SK-N-SH (cell line): Measurements from ENCODE around the gene PFKP. TPM values are rescaled to one million over a fixed set of nuclear protein-coding genes. Genes with fewer than 3 reads are reported as not detected.
A peak's percentile ranks its signal among the peaks of the same experiment; 100 is the strongest.

Source experiments
- CTCF ChIA-PET: fragments of 300-600, 350-600 bp; formaldehyde crosslinking; extraction: SDS; loops from one replicate; lab custom pipeline; 2021; lab: Yijun Ruan, JAX
- POLR2A ChIA-PET: fragments of 350-600 bp; sonication (Branson Sonifier 250); formaldehyde crosslinking; extraction: SDS; loops from one replicate; lab custom pipeline; 2020; ENCODE audit warnings: antibody characterized with exemption, inconsistent platforms; lab: Yijun Ruan, JAX
- DNase-seq: peaks from one replicate; pipeline ENCODE4 v3.0.0; 2012
- H2AFZ ChIP-seq: fragments of 200-600 bp; sonication (generic); 2 replicates; pipeline ENCODE4 v1.8.1; 2016; ENCODE audit warnings: antibody characterized with exemption, mild to moderate bottlenecking, low read depth
- H3F3A ChIP-seq: fragments of 200-600 bp; sonication (generic); replicated peaks from 2 replicates; pipeline ENCODE3; 2016; ENCODE audit warnings: antibody characterized with exemption, mild to moderate bottlenecking; ENCODE audit not compliant: insufficient read depth
- H3K27ac ChIP-seq, 2 experiments: fragments of 200-500 bp in 1 of 2; fragments of 200-600 bp in 1 of 2; sonication (Bioruptor generic) in 1 of 2; sonication (generic), shearing (Covaris generic) in 1 of 2; 2 replicates each; pipeline versions ENCODE4 v1.5.1 to v1.6.1; 2014 to 2016; ENCODE audit warnings: low read depth in 2 of 2, inconsistent platforms in 1 of 2, low read length in 1 of 2, mild to moderate bottlenecking in 1 of 2, mixed read lengths in 1 of 2
- H3K27me3 ChIP-seq: fragments of 200-600 bp; sonication (generic), shearing (Covaris generic); 2 replicates; pipeline ENCODE4 v1.6.1; 2016; ENCODE audit warnings: mixed run types; ENCODE audit not compliant: insufficient read depth
- H3K36me3 ChIP-seq, 2 experiments: fragments of 200-500 bp in 1 of 2; fragments of 200-600 bp in 1 of 2; sonication (Bioruptor generic) in 1 of 2; sonication (generic) in 1 of 2; replicated peaks in 1 of 2; 2 replicates each; pipeline versions ENCODE3 to v1.5.1; 2014 to 2016; ENCODE audit warnings: low read length in 1 of 2, mild to moderate bottlenecking in 1 of 2; ENCODE audit not compliant: insufficient read depth in 2 of 2, control insufficient read depth in 1 of 2
- H3K4me1 ChIP-seq, 2 experiments: fragments of 200-500 bp in 1 of 2; fragments of 200-600 bp in 1 of 2; sonication (Bioruptor generic) in 1 of 2; sonication (generic), shearing (Covaris generic) in 1 of 2; 2 replicates each; pipeline versions ENCODE4 v1.5.1 to v1.6.1; 2014 to 2016; ENCODE audit warnings: low read depth in 1 of 2, low read length in 1 of 2, mixed run types in 1 of 2; ENCODE audit not compliant: insufficient read depth in 2 of 2, control insufficient read depth in 1 of 2
- H3K4me2 ChIP-seq: fragments of 200-600 bp; sonication (generic), shearing (Covaris generic); 2 replicates; pipeline ENCODE4 v1.6.1; 2017; ENCODE audit warnings: mixed run types
- H3K4me3 ChIP-seq, 2 experiments: fragments of 200-500 bp in 1 of 2; fragments of 200-600 bp in 1 of 2; sonication (Bioruptor generic) in 1 of 2; sonication (generic), shearing (Covaris generic) in 1 of 2; 2 replicates each; pipeline versions ENCODE4 v1.5.1 to v1.8.1; 2014 to 2016; ENCODE audit warnings: low read depth in 2 of 2, inconsistent platforms in 1 of 2, low read length in 1 of 2, mild to moderate bottlenecking in 1 of 2, mixed read lengths in 1 of 2, moderate library complexity in 1 of 2
- H3K79me2 ChIP-seq: fragments of 200-600 bp; sonication (generic); 2 replicates; pipeline ENCODE4 v1.8.1; 2017; ENCODE audit warnings: mild to moderate bottlenecking; ENCODE audit not compliant: insufficient read depth
- H3K9ac ChIP-seq: fragments of 200-600 bp; sonication (generic); 2 replicates; pipeline ENCODE4 v1.6.1; 2017; ENCODE audit warnings: mixed run types
- H3K9me2 ChIP-seq: fragments of 200-600 bp; sonication (generic); 2 replicates; pipeline ENCODE4 v1.6.1; 2017; ENCODE audit warnings: mixed run types
- H3K9me3 ChIP-seq: fragments of 200-600 bp; sonication (generic); 2 replicates; pipeline ENCODE4 v1.6.1; 2017; ENCODE audit warnings: mixed run types, mild to moderate bottlenecking, moderate library complexity
- H4K20me1 ChIP-seq: fragments of 200-600 bp; sonication (generic); 2 replicates; pipeline ENCODE4 v1.6.1; 2017; ENCODE audit warnings: mild to moderate bottlenecking, mixed run types; ENCODE audit not compliant: insufficient read depth
- CHD2 ChIP-seq: fragments of 150-350 bp; IDR thresholded peaks from 2 replicates; pipeline ENCODE4 v1.6.1; 2018; ENCODE audit warnings: low read length; ENCODE audit not compliant: partially characterized antibody
- EP300 ChIP-seq, 2 experiments: IDR thresholded peaks; 2 replicates each; pipeline versions ENCODE4 v1.4.0 to v1.6.1; 2012; ENCODE audit warnings: borderline replicate concordance in 1 of 2, low read depth in 1 of 2, low read length in 1 of 2
- FOSL2 ChIP-seq: IDR thresholded peaks from 2 replicates; pipeline ENCODE4 v1.4.0; 2012; ENCODE audit warnings: low read depth, mild to moderate bottlenecking, moderate library complexity, borderline replicate concordance
- FOXJ3 ChIP-seq: sonication (generic); formaldehyde crosslinking; IDR thresholded peaks from 2 replicates; pipeline ENCODE4 v1.5.1; 2020; ENCODE audit warnings: mild to moderate bottlenecking, missing genetic modification reagents
- FOXM1 ChIP-seq: IDR thresholded peaks from 2 replicates; pipeline ENCODE4 v1.4.0; 2012; ENCODE audit warnings: low read depth, mild to moderate bottlenecking
- JUND ChIP-seq: IDR thresholded peaks from 2 replicates; pipeline ENCODE4 v1.4.0; 2012
- NRF1 ChIP-seq: IDR thresholded peaks from 2 replicates; pipeline ENCODE4 v1.6.1; 2012; ENCODE audit warnings: low read depth, mild to moderate bottlenecking, low read length
- PBX3 ChIP-seq: IDR thresholded peaks from 2 replicates; pipeline ENCODE4; 2012
- POLR2AphosphoS5 ChIP-seq: IDR thresholded peaks from 2 replicates; pipeline ENCODE4 v1.6.1; 2012; ENCODE audit warnings: low read depth, low read length
- RAD21 ChIP-seq: IDR thresholded peaks from 2 replicates; pipeline ENCODE4 v1.6.1; 2012; ENCODE audit warnings: mild to moderate bottlenecking, low read length
- RCOR1 ChIP-seq: fragments of 150-350 bp; IDR thresholded peaks from 2 replicates; pipeline ENCODE4 v1.6.1; 2017; ENCODE audit warnings: antibody characterized with exemption, low read length
- REST ChIP-seq: IDR thresholded peaks from 2 replicates; pipeline ENCODE4 v1.6.1; 2012; ENCODE audit warnings: mild to moderate bottlenecking, low read depth, low read length, moderate library complexity
- SIN3A ChIP-seq: IDR thresholded peaks from 2 replicates; pipeline ENCODE4 v1.6.1; 2012; ENCODE audit warnings: low read depth, mild to moderate bottlenecking, low read length, moderate library complexity, borderline replicate concordance
- TAF1 ChIP-seq: IDR thresholded peaks from 2 replicates; pipeline ENCODE4 v1.6.1; 2012; ENCODE audit warnings: low read depth, mild to moderate bottlenecking, low read length, moderate library complexity, borderline replicate concordance
- TCF12 ChIP-seq: IDR thresholded peaks from 2 replicates; pipeline ENCODE4 v1.4.0; 2012
- USF1 ChIP-seq: IDR thresholded peaks from 2 replicates; pipeline ENCODE4 v1.4.0; 2012; ENCODE audit warnings: low read depth, borderline replicate concordance
- YY1 ChIP-seq: IDR thresholded peaks from 2 replicates; pipeline ENCODE4 v1.4.0; 2012; ENCODE audit warnings: low read depth, mild to moderate bottlenecking
- WGBS: methylation state at CpG from one replicate; pipeline ENCODE4 v1.1.6; 2017; ENCODE audit warnings: low lambda C conversion rate; 5-methylcytosine and 5-hydroxymethylcytosine counted together
- polyA plus RNA-seq, 3 experiments: library from polyadenylated mRNA; depleted of rRNA; stranded (reverse); fragments of >200 nt; gene quantifications; 2 replicates each; pipeline ENCODE4 v1.2.3, GENCODE V29; 2012

Gene PFKP
- polyA plus RNA-seq, 1 of the 3 experiments (the other 2 are of a cell fraction): 175 TPM

- peak overlapping the region; percentile 10; the same call in 1 of the 2 replicates for H2AFZ ChIP-seq
- ChIA-PET POLR2A (no interaction called here), CTCF (interaction anchor here (1.4 kb wide), 1 partner anchor 120 kb away, joined by 4 read pairs; no protein-coding TSS in a partner anchor)
Measured at GRCh38 chr10:3048119-3049019, 19.0 kb upstream of the PFKP start.

GRCh38 chr10:3051692-3052091, 15.7 kb upstream of the PFKP start:
- no peak overlapping the region for H3K4me2 ChIP-seq
- no peak overlapping the region for H3K27ac ChIP-seq
- no peak for DNase-seq
- H3K4me3 ChIP-seq: no peak overlapping the region
- ChIA-PET POLR2A (no interaction called here), CTCF (interaction anchor here (1.0 to 3.4 kb wide), 2 partner anchors 8 to 15 kb away, joined by 4 to 22 read pairs; no protein-coding TSS in a partner anchor)
- no peak overlapping the region for H2AFZ ChIP-seq
- H4K20me1 ChIP-seq: no peaks in the 10 kb centered on the region
- H3K27me3 ChIP-seq: no peaks in the 10 kb centered on the region
- H3K9me2 ChIP-seq: no peaks in the 10 kb centered on the region
- no peak overlapping the region for H3K9ac ChIP-seq
- H3K4me1 ChIP-seq: peaks cover 3 to 32% of the 10 kb centered on the region in 2 experiments; a peak in 3 of 4 replicates
- H3F3A ChIP-seq: peaks cover 12% of the 10 kb centered on the region
- no peaks in the 10 kb centered on the region for H3K79me2 ChIP-seq
- H3K36me3 ChIP-seq: no peaks in the 10 kb centered on the region
- TF ChIP-seq FOSL2 (no peak), RCOR1 (no peak), CHD2 (no peak), NRF1 (no peak), YY1 (no peak), FOXJ3 (CRISPR knock-in tag) (no peak), JUND (no peak), SIN3A (no peak), EP300 (IDR thresholded peaks at IDR 0.05; ENCODE audit: borderline replicate concordance in 1 of 2, low read depth in 1 of 2, low read length in 1 of 2) (no peak), RAD21 (no peak), USF1 (no peak), POLR2AphosphoS5 (no peak), TCF12 (no peak), TAF1 (no peak), REST (no peak), PBX3 (no peak)
- 83% methylated on average over 5 of the region's 5 CpGs for WGBS
- H3K9me3 ChIP-seq: no peaks in the 10 kb centered on the region

More at GRCh38 chr10:3048119-3049019, 19.0 kb upstream of the PFKP start:
- peak overlapping the region; percentile 48; the same call in 1 of the 2 replicates for H3K9ac ChIP-seq
- H3K9me2 ChIP-seq: no peaks in the 10 kb centered on the region
- peak overlapping the region in 1 of 2 experiments; percentile 95; a peak in 2 of 4 replicates for H3K27ac ChIP-seq
- no peaks in the 10 kb centered on the region for H3K9me3 ChIP-seq
- H3K4me1 ChIP-seq: peaks cover 11 to 37% of the 10 kb centered on the region in 2 experiments; a peak in 3 of 4 replicates
- H3K36me3 ChIP-seq: no peaks in the 10 kb centered on the region
- 50% methylated on average over 14 of the region's 17 CpGs for WGBS
- H4K20me1 ChIP-seq: no peaks in the 10 kb centered on the region
- no peak for DNase-seq
- peaks cover 37% of the 10 kb centered on the region for H3F3A ChIP-seq
- 0 out of 2 replicates have a peak, but pooled peaks have one; percentile 12 for TF ChIP-seq FOSL2
- 0 out of 2 replicates have a peak, but pooled peaks have one; percentile 20 for TF ChIP-seq YY1
- no peak for TF ChIP-seq FOXM1
- H3K4me3 ChIP-seq: no peak overlapping the region
- H3K79me2 ChIP-seq: no peaks in the 10 kb centered on the region
- peak overlapping the region; percentile 63; the same call in 1 of the 2 replicates for H3K4me2 ChIP-seq
- H3K27me3 ChIP-seq: no peaks in the 10 kb centered on the region
